Measurements from ENCODE around the gene TMC1.

TMC1 gene

GRCh38 chr9:72636621-72637020 lies 115.2 kb downstream of the TMC1 start:
- Histone ChIP-seq H2AFZ (ENCODE audit: low read depth, low read length) (no peak overlapping the region), H3K4me3 (ENCODE audit: low read depth in 1 of 2, low read length in 2 of 2) (no peak overlapping the region), H3K27me3 (ENCODE audit: insufficient read depth, low read length, poor library complexity) (no peaks in the 10 kb centered on the region), H3K4me2 (ENCODE audit: insufficient read depth, low read length) (no peak overlapping the region), H3K79me2 (ENCODE audit: insufficient read depth, low read length) (no peaks in the 10 kb centered on the region), H3K27ac (ENCODE audit: low read length) (no peak overlapping the region), H3K9ac (ENCODE audit: low read depth, low read length) (no peak overlapping the region), H4K20me1 (ENCODE audit: insufficient read depth, low read length) (no peaks in the 10 kb centered on the region), H3K36me3 (ENCODE audit: insufficient read depth, low read length) (no peaks in the 10 kb centered on the region), H3K4me1 (ENCODE audit: insufficient read depth, low read length) (no peaks in the 10 kb centered on the region), H3K9me3 (ENCODE audit: insufficient read depth, low read length, severe bottlenecking) (no peaks in the 10 kb centered on the region)
- ATAC-seq (ENCODE audit: insufficient read depth, low read depth), result no peak
- no peak for DNase-seq
- TF ChIP-seq EZH2 (IDR thresholded peaks at IDR 0.05; ENCODE audit: borderline replicate concordance, low read depth, low read length, severe bottlenecking) (no peak), CTCF (IDR thresholded peaks at IDR 0.05; ENCODE audit: borderline replicate concordance, extremely low read depth, low read length, poor library complexity, severe bottlenecking) (no peak)

DNA sequence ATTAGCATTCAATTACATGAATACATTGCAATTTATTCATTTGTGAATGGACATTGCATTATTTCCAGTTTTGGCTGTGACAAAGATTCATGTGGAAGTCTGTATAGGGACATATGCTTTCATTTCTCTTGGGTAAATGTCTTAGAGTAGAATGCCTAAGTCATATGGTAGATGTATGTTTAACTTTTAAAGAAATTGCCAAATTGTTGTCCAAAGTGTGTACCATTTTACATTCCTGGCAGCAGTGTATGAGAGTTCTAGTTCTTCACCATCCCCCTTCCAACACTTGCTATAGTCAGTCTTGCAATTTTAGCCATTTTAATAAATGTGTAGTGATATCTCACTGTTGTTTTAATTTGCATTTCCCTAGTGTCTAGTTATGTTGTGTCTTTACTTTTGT lies 122.2 kb downstream of the TMC1 start:
- H3K4me1 ChIP-seq (ENCODE audit: insufficient read depth, low read length), result no peaks in the 10 kb centered on the region
- DNase-seq, result no peak
- ATAC-seq (ENCODE audit: insufficient read depth, low read depth), result no peak
- H3K79me2 ChIP-seq (ENCODE audit: insufficient read depth, low read length), result no peaks in the 10 kb centered on the region
- no peak overlapping the region for H3K9ac ChIP-seq (ENCODE audit: low read depth, low read length)
- H3K9me3 ChIP-seq (ENCODE audit: insufficient read depth, low read length, severe bottlenecking), result no peaks in the 10 kb centered on the region
- H3K36me3 ChIP-seq (ENCODE audit: insufficient read depth, low read length), result no peaks in the 10 kb centered on the region
- H3K4me3 ChIP-seq (ENCODE audit: low read depth in 1 of 2, low read length in 2 of 2), result no peak overlapping the region
- no peak overlapping the region for H3K27ac ChIP-seq (ENCODE audit: low read length)
- no peak overlapping the region for H3K4me2 ChIP-seq (ENCODE audit: insufficient read depth, low read length)
- peaks cover 3% of the 10 kb centered on the region for H3K27me3 ChIP-seq (ENCODE audit: insufficient read depth, low read length, poor library complexity)
- no peak for TF ChIP-seq EZH2 (IDR thresholded peaks at IDR 0.05; ENCODE audit: borderline replicate concordance, low read depth, low read length, severe bottlenecking)
- TF ChIP-seq CTCF (IDR thresholded peaks at IDR 0.05; ENCODE audit: borderline replicate concordance, extremely low read depth, low read length, poor library complexity, severe bottlenecking), result no peak
- H4K20me1 ChIP-seq (ENCODE audit: insufficient read depth, low read length), result no peaks in the 10 kb centered on the region
- H2AFZ ChIP-seq (ENCODE audit: low read depth, low read length), result no peak overlapping the region

GRCh38 chr9:72646061-72646460 lies 124.7 kb downstream of the TMC1 start:
- Histone ChIP-seq H3K27me3 (ENCODE audit: insufficient read depth, low read length, poor library complexity) (peaks cover 3% of the 10 kb centered on the region), H3K27ac (ENCODE audit: low read length) (no peak overlapping the region), H3K4me3 (ENCODE audit: low read depth in 1 of 2, low read length in 2 of 2) (no peak overlapping the region), H2AFZ (ENCODE audit: low read depth, low read length) (no peak overlapping the region), H3K9ac (ENCODE audit: low read depth, low read length) (no peak overlapping the region), H3K79me2 (ENCODE audit: insufficient read depth, low read length) (no peaks in the 10 kb centered on the region), H3K4me2 (ENCODE audit: insufficient read depth, low read length) (no peak overlapping the region), H3K4me1 (ENCODE audit: insufficient read depth, low read length) (no peaks in the 10 kb centered on the region), H3K9me3 (ENCODE audit: insufficient read depth, low read length, severe bottlenecking) (no peaks in the 10 kb centered on the region), H4K20me1 (ENCODE audit: insufficient read depth, low read length) (no peaks in the 10 kb centered on the region), H3K36me3 (ENCODE audit: insufficient read depth, low read length) (no peaks in the 10 kb centered on the region)
- no peak for ATAC-seq (ENCODE audit: insufficient read depth, low read depth)
- TF ChIP-seq EZH2 (IDR thresholded peaks at IDR 0.05; ENCODE audit: borderline replicate concordance, low read depth, low read length, severe bottlenecking), result no peak
- TF ChIP-seq CTCF (IDR thresholded peaks at IDR 0.05; ENCODE audit: borderline replicate concordance, extremely low read depth, low read length, poor library complexity, severe bottlenecking), result no peak
- DNase-seq, result no peak
